Stimulated activated CD4-positive, alpha-beta T cell treated with anti-CD3 and anti-CD28 coated beads, TNF-alpha, amount 100 ng/mL, for 4 hours (primary cell): ENCODE measurements around the gene LARGE1.

ENCODE experiments used
- DNase-seq, 3 experiments: peaks; one replicate each; pipeline ENCODE4 v3.0.0-alpha.2; 2020; ENCODE audit warnings: low read depth in 3 of 3

The LARGE1 gene

DNA sequence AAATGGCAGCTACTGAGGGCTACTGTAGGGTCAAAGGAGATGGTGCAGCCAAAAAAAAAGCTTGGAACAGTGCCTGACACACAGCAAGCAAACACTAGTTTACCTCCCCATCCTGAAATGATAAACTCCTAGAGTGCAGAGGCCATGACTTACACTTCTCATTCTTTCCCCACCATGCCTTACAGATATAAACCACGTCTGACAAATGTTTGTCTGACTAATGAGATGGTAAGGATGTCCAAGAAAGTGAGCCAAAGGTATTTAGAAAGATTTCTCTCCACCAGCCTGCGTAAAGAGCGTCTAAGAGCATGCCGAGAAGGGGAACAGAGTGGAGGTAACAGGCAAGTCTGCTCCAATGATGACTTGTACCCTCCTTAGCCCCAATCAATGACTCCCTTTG is 99.0 kb downstream of the LARGE1 start:
- DNase-seq = no peak

DNA sequence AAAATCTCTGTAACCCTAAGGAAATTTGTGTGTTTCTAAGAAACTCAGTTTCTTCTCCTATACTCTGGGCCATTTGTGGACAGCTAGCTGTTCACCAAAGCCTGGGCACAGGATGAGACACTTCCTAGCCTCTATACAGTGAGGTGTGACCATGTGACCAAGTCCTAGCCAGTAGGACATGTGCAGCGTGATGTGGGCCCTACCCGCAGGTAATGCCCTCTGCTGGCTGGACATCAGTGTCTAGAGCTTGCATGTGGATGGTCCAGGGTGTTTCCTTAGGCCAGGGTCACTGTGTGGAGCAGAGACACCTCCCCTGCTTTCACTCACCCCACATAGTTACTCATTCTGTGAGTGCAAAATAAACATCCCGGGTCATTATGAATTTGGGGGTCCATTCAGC is 100.5 kb downstream of the LARGE1 start:
- DNase-seq = no peak

DNA sequence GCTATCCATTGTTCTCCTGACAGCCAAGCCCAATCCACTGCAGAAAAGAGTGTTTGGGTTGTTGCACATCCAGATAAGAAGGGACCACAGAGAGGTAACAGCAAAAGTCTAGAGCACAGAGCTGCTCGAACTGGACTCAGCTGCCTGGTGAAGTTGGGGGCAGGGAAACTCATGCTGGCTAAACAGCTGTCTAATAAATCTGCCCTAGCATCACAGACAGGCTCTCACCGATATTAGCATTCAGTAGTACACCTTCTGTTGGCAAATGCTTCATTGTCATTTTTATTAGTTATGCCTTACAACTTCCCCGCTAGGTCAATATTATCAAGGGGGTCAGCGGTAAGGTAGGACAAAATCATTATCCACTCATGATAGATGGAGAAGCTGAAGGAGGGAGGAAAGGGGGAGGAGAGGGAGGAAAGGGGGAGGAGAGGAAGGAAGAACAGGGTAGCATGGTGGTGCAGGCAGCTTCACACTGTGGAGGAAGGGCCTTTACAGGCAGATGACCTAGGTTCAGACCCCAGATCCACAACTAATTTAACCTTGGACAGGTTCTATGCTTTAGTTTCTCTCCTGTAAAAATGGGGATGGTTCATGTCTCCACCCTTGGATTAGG is 102.7 kb downstream of the LARGE1 start:
- DNase-seq = no peak

DNA sequence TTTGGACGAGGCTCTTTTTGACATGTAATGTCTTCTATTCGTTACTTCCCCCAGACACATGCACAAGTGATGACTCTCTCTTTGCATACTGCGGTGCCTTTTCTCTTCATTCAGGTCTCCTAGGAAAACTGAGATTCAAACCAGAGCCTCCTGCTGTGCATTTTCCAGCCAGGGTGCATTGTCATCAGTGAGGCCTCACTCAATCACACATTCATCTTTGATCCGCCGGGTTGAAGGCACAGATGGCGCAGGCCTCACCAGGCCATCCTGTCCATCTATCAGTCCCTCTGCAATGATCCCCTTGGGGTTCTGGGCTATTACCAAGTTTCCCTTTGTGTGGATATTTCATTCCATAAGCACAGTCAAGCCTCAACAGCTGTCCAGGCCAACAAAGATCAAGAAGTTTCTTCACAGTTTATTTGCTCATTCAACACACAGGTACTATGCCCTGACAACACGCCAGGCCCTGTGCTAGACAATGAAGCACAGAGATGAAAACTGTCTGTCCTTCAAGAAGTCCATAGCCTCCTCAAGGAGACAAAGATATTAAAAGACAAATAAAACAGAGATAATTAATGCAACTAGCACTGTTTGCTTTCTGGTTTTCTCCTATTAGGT is 107.8 kb downstream of the LARGE1 start:
- no peak for DNase-seq

DNA sequence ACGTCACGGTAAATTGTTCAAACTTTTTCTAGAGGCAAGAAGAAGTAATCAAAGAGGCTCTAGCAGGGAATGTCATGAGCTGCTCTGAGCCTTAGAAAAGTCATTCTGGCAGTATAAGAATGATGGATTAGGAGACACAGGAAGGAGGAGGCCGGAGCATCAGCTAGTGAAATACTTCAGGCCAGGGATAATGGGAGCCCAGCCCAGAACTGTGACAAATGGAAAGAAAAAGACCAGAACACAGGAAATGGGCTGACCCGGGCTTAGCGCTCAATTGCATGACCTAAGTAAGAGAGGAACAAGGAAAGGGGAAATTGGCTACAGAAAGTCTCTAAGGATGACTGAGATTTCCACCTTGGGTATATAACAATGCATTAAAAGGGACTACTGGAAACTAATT is 108.6 kb downstream of the LARGE1 start:
- DNase-seq = no peak

DNA sequence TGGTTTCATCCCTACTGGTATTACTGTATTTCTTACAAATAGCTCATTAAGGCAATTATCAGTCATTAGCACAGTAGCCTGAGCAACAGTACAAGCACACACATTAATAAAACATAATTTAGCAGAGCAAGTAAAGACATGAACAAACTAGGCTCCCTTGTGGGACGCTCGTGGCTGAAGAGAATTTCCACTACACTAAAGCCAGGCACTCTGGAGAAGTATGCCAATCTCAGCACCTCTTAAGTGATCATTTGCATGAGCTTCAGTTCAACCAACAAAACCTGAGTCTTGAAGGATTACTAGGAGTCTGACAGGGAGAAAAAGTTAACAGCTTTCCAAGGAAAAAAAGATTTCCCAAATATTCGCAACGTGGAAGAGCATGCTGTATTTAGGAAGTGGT is 109.1 kb downstream of the LARGE1 start:
- no peak for DNase-seq

DNA sequence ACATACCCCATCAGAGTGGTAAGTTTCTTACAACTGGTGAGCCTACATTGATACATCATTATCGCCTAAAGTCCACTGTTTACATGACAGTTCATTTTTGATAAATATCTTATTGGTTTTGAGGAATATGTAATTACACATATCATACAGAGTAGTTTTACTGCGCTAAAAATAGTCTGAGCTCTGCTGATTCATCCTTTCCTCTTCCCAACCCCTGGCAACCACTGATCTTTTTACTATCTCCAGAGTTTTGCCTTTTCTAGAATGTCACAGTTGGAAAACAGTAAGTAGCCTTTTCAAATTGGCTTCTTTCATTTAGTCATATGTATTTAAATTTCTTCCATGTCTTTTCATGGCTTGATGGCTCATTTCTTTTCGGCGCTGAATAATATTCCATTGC is 112.8 kb downstream of the LARGE1 start:
- DNase-seq = no peak

DNA sequence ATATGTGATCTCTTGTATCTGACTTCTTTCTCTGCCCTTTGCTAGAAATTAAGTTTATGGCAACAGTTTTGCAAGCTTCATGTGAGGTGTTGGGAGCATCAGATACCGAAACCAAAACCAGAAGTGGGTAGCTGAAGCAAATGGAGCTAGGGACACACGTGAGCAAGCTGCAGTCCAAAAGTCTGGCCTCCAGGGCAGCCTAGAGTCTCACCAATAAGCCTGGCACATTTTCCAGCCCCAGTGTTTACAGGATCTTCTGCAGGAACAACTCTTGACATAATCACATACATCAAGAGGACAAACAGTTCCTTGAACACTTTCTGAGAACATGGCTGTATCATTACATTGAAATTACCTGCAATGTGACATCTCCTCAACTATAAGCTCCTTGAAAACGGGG is 114.1 kb downstream of the LARGE1 start:
- DNase-seq = no peak

DNA sequence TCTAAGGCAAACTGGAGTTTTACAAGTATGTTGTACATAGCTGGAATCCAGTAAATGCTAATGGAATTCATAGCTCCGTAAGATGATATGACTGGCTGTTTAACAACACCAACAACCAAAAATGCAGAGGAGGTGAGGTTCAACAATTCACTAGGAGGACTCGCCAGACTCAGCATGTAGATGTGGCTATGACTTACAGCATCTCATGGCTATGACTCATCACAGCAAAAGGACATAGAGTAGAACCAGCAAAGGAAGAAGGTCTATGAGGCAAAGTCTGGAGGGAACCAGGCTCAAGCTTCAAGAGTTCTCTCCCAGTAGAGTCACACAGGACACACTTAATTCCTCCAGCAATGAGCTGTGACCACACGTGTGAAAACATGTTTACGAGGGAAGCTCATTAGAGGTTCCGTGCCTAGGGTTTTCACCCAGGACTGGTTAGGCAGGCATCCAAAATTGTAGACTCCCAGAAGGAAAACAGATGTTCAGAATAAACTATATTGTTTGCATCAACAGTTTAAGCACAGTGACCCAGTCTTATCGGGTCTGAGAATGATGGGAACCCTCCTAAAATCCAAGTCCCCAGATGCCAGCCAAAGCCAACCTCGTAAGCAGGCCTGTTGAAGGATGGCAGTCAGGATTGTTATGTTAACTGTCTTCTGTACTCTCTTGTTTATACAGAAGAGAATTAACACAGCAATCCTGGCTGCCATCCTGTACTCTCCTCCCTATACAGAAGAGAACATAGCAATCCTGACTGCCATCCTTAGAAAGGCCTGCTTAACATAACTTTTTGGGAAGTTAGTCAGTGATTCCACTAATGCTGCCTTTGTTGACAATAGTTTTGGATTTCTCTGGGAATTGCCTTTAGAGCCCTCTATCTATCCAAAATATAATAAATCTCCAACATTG is 116.6 kb downstream of the LARGE1 start:
- DNase-seq = no peak

DNA sequence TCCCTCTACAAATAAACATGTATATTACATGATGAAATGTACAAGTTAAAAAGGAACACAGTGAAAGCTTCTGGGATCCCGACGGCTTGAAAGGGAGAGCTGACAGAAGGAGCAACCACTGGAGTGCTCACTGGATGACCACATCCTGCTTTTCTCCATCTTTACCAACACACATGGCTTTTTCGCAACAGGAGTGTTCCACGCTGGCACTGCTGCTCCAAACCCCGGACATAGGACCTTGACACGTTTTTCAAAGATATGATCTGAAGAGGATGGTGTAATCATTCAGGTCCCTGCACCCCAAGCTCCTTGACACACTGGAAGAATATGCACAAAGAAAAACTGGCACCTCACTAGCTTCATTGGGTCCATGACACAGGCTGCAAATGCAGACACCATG is 121.9 kb downstream of the LARGE1 start:
- DNase-seq = no peak

DNA sequence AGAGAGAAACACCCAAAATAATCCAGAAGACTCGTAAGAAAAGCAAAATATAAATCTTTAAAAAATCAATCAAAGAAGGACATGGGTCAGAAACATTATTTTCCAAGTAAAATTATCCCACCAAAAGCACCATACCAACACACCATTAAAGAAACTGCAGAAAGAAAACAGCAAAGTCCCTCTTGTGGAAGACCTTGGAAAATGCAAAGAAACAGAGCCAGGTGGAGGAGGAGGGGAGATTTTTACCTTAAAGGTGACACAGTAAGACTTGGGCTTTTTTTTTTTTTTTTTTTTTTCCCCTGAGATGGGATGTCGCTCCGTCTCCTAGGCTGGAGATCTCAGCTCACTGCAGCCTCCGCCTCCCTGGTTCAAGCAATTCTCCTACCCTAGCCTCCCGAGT is 123.8 kb downstream of the LARGE1 start:
- DNase-seq = no peak

DNA sequence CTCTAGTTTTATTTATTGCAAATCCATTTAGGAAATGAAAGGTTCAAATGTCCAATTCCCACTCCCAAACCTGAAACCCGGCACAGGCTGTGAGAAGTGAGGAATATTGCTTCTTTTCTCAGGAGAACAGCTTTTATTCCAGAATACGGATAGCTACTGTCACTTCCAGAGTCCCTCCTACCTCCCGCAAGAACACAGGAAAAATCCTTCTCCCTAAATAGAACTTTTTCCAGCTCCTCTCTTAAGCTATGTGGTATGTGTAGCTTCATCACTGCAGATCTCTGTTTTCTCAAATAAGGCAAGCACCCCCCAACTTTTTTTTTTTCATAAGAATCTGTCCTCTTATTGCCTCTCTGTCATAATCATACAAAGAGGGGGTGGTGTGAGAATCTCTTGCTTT is 126.8 kb downstream of the LARGE1 start:
- no peak for DNase-seq

DNA sequence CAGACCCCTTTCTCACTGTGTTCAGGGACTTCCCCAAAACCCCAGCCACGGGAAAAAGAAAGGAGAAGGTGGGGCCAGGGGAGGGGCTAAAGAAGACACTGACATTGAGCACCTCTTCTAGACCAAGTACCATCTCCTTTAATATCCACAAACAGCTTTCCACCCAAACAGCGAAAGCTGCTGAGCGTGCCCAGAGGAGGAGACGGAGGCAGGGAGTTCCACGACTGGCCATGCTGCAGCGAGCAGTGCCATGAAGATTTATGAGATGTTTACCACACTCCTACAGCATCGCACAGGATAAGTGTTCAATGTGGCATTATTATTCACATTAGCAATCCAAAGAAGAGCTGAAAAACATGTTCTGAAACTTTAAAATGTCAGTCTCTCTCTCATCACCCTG is 127.4 kb downstream of the LARGE1 start:
- DNase-seq = no peak

DNA sequence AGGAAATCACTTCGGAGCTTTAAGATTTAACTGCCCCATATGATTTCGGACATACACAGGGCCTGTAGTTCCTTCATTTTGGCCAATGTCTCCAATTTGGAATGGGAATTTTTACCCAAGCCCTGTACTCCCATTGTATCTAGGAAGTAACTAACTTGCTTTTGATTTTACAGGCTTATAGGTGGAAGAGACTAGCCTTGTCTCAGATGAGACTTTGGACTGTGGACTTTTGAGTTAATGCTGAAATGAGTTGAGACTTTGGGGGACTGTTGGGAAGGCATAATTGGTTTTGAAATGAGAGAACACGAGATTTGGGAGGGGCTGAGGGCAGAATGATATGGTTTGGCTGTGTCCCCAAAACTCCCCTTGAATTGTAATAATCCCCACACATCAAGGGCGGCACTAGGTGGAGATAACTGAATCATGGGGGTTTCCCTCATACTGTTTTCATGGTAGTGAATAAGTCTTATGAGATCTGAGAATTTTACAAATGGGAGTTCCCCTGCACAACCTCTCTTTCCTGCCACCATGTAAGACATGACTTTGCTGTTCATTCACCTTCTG is 130.5 kb downstream of the LARGE1 start:
- no peak for DNase-seq

DNA sequence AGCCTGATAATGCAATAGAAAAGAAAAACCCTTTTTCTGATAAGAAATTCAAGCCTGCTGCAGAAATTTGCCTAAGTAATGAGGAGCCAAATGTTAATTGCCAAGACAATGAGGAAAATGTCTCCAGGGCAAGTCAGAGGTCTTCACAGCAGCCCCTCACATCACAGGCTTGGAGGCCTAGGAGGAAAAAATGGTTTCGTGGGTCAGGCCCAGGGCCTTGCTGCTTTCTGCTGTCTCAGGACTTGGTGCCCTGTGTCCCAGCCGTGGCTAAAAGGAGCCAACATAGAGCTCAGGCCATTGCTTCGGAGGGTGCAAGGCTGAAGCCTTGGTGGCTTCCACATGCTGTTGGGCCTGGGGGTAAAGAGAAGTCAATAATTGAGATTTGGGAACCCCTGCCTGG is 131.3 kb downstream of the LARGE1 start:
- DNase-seq = no peak

DNA sequence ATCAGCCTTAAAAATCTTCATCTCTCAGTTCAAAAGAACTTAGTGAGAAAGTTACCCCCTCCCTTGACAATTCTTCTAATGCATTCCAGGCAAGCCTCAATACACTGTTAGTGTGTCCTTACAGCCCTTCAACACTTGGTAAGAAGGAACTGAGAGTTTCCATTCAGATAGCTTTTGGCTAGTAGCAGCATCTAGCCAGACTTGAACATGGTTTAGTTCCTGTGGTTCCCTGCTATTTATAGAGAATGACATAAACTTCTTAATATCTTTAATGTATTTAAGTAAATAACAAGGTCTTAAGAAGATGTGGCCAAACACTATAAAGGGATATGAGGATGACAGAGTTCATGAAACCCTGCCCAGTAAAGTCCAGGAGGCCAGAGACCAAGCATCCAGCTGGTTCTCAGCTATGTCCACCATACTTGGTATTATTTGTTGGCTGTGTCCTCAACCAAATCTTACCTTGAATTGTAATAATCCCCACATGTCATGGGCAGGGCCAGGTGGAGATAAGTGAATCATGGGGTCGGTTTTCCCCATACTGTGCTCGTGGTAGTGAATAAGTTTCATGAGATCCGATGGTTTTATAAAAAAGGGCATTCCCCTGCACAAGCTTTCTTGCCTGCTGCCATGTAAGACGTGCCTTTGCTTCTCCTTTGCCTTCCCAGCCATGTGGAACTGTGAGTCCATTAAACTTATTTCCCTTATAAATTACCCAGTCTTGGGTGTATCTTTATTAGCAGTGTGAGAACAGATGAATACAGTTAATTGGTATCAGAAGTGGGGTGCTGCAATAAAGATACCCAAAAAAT is 132.4 kb downstream of the LARGE1 start:
- no peak for DNase-seq

DNA sequence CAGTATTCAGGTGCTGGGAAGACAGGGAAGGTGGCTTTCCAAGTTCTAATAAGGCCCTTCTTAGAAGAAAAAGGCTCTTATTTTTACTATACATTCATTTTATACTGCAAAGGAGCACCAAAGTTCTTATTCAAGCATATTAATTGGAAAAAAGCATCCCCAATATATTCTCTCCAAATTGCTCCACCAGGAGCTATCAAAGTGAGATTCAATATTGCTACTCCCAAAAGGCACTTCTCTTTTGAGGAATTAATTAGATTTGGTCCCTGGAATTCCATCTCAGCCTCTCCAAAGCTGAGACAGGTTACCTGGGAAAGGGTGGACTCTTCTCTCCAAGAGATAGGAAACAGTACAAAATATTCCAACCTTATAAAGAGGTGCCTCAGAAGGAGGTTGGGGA is 134.1 kb downstream of the LARGE1 start:
- DNase-seq = no peak

DNA sequence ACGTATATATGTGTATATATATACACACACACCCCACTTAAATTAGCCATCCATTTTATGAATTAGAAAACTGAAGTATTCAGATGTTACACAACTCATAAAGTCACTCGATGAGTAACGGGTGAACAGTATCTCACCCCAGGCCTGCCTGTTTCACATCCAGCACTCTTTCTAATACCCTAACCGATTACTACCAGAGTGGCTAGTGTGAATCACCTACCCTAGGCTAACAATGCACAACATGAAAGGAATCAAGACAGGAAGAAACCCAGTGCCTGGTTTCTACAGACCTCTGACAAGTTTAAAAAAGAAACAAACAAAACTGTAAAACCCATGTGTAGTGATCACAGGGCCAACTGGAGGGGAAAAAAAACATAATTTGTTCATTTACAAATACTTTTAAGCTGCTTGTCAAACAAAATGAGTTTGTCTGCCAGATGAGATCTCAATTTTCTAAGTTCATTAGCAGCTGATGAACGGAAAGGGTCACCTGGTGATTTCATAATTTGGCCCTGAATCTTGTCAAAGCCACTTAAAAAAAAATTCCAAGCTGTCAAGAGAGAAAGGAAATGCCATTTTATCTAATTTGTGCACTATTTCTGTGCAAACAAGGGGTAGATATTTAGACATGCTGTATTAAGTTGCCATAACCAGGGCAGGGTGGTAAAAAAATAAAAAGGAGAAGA is 134.8 kb downstream of the LARGE1 start:
- DNase-seq = no peak

DNA sequence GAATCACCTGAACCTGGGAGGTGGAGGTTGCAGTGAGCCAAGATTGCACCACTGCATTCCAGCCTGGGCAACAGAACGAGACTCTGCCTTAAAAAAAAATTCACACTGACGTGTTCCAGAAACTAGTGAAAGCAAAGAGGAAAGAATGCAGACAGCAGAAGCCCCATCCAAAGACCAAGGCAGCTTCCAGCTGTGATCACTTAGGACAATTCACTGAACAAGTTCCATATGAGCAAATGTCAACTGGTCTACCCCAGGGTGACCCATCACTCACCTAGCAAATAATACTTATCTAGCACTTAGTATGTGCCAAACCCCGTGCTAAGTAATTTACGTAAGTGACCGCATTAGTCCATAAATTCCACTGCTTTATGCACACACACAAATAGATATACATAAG is 138.9 kb downstream of the LARGE1 start:
- DNase-seq = no peak

DNA sequence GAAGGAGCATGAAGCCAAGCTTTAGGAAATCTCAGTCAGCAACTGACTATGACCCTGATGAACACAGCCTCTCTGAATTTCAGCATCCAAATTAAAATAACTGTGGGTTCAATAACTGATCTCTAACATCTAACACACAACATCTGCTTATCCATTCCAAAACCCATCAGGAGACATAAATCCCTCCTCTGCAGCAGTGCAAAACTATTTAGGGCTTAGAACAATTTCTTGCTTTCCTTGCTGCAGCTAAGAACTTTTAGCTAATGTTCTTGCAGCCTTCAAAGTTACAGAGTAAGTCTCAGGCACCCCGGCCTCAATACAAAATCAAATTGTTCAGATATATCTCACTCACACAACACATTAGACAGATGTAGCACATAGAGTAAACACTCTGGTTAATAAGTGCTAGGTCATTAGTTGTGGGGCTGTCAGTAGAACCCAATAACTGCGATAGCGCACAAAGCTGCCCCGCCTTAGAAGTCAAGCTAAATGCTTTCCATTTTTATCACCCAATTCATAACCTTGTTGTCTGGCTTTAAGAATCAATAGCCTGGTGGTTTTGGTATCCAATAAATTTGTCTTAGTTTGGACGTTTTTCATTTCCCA is 139.6 kb downstream of the LARGE1 start:
- no peak for DNase-seq

DNA sequence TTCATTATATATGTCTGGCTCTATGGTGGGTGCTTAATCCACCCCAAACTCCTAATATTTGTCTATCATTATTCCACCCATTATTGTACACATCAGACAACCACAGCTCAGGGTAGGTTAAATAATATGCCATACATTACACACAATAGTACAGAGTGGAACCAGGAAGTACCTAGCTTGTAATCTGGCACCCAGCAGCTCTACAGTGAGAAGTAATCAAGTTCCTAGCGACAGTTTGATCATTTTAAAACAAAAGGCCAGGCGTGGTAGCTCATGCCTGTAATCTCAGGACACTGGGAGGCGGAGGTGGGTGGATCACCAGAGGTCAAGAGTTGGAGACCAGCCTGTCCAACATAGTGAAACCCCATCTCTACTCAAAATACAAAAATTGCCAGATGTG is 141.0 kb downstream of the LARGE1 start:
- DNase-seq = no peak
